Measurements from ENCODE around the gene CYP2E1. TPM values are rescaled to one million over a fixed set of nuclear protein-coding genes. Genes with fewer than 3 reads are reported as not detected.
"Not testable (repeated sequence)": the region's sequence is repeated elsewhere in the genome, so short reads cannot be mapped to it uniquely, and the experiment has no call there.

The CYP2E1 gene
- total RNA-seq, 2 donors from 2014 or later, result 0.83 to 1.4 TPM

GRCh38 chr10:133511907-133512528 is 15.1 kb upstream of the CYP2E1 start:
- H3K36me3 Mint-ChIP-seq (ENCODE audit: insufficient read depth in 2 of 2), result peaks cover 2 to 9% of the 10 kb centered on the region in 2 donors
- no peak overlapping the region for H3K27ac Mint-ChIP-seq
- no peaks in the 10 kb centered on the region for H3K4me1 Mint-ChIP-seq (ENCODE audit: low read depth)
- H3K27me3 Mint-ChIP-seq (ENCODE audit: low read depth), result peaks cover 48% of the 10 kb centered on the region
- no peak overlapping the region for H3K4me3 Mint-ChIP-seq
- DNase-seq (no peak), ATAC-seq (replicated peaks in 1 of 2) (no peak)
- peaks cover 5 to 6% of the 10 kb centered on the region in 2 donors for H3K9me3 Mint-ChIP-seq

GRCh38 chr10:133515471-133515870 is 11.7 kb upstream of the CYP2E1 start:
- Mint-ChIP-seq H3K9me3 (no peaks in the 10 kb centered on the region), H3K4me3 (no peak overlapping the region), H3K4me1 (ENCODE audit: low read depth) (peaks cover 6% of the 10 kb centered on the region), H3K27ac (no peak overlapping the region), H3K27me3 (ENCODE audit: low read depth) (peaks cover 44% of the 10 kb centered on the region), H3K36me3 (ENCODE audit: insufficient read depth in 2 of 2) (peaks cover 0 to 1% of the 10 kb centered on the region in 2 donors)
- ATAC-seq (replicated peaks in 1 of 2) (no peak), DNase-seq (no peak)

DNA sequence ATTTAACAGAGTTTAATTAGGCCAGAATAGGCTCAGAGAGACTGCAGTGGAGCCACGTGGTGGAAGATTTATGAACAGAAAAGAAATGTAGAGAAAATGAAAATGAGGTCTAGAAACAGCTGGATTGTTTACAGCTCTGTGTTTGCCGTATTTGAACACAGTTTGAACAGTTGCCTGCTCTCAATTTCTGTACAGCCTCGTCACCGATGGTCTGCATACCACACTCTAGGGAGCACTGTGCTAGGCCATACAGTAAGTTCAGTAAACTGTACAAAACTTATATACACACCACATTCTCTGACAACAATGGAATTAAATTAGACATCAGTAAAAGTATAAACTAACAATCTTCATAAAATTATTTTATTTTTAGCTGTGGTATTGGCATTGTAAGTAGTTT is 11.1 kb upstream of the CYP2E1 start:
- peaks cover 10% of the 10 kb centered on the region for H3K4me1 Mint-ChIP-seq (ENCODE audit: low read depth)
- ATAC-seq (replicated peaks in 1 of 2), result no peak
- no peak overlapping the region for H3K4me3 Mint-ChIP-seq
- no peak overlapping the region for H3K27ac Mint-ChIP-seq
- peaks cover 50% of the 10 kb centered on the region for H3K27me3 Mint-ChIP-seq (ENCODE audit: low read depth)
- H3K36me3 Mint-ChIP-seq (ENCODE audit: insufficient read depth in 2 of 2), result peaks cover 2 to 4% of the 10 kb centered on the region in 2 donors
- no peak for DNase-seq
- H3K9me3 Mint-ChIP-seq, result no peaks in the 10 kb centered on the region

GRCh38 chr10:133518517-133518916 is 8.6 kb upstream of the CYP2E1 start:
- H3K27me3 Mint-ChIP-seq (ENCODE audit: low read depth), result peaks cover 48% of the 10 kb centered on the region
- not testable (repeated sequence) for H3K9me3 Mint-ChIP-seq; H3K4me3 Mint-ChIP-seq; DNase-seq; ATAC-seq (replicated peaks in 1 of 2); H3K27ac Mint-ChIP-seq
- H3K4me1 Mint-ChIP-seq (ENCODE audit: low read depth), result peaks cover 11% of the 10 kb centered on the region
- peaks cover 9 to 15% of the 10 kb centered on the region in 2 donors for H3K36me3 Mint-ChIP-seq (ENCODE audit: insufficient read depth in 2 of 2)

- peak; percentile 99 for ATAC-seq (replicated peaks in 1 of 2)
- peaks cover 41% of the 10 kb centered on the region for H3K27me3 Mint-ChIP-seq (ENCODE audit: low read depth)
- H3K27ac Mint-ChIP-seq, result no peak overlapping the region
Measured at GRCh38 chr10:133520193-133520738, 6.9 kb upstream of the CYP2E1 start.

DNA sequence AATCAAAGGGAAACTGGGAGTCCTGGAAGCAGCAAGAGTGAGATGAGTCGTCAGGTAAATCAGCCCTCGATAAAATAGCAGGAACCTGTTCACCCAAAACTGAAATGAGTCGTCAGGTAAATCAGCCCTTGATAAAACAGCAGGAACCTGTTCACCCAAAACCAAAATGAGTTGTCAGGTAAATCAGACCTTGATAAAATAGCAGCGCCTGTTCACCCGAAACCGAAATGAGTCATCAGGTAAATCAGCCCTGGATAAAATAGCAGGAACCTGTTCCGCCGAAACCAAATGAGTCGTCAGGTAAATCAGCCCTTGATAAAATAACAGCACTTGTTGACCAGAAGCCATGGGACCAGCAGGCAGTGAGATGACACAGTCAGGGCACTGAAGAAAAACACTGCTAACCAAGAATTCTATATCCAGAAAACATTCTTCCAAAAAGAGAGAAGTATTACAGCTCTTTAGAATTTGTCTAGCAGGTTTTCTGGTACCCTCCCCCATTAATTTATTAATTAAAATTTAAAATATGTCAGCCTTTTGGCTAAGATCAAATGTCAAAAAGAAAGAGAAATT is 3.4 kb upstream of the CYP2E1 start:
- peaks cover 9 to 14% of the 10 kb centered on the region in 2 donors for H3K36me3 Mint-ChIP-seq (ENCODE audit: insufficient read depth in 2 of 2)
- H3K27ac Mint-ChIP-seq, result no peak overlapping the region
- ATAC-seq (replicated peaks in 1 of 2), result no peak

More at GRCh38 chr10:133520193-133520738, 6.9 kb upstream of the CYP2E1 start:
- H3K4me1 Mint-ChIP-seq (ENCODE audit: low read depth), result peaks cover 11% of the 10 kb centered on the region
- peak; percentile 93 to 98 for DNase-seq
- peak overlapping the region; percentile 73 to 79 for H3K4me3 Mint-ChIP-seq
- peaks cover 2 to 5% of the 10 kb centered on the region in 2 donors for H3K9me3 Mint-ChIP-seq
- H3K36me3 Mint-ChIP-seq (ENCODE audit: insufficient read depth in 2 of 2), result peaks cover 9 to 15% of the 10 kb centered on the region in 2 donors

GRCh38 chr10:133525444-133525843 is 1.7 kb upstream of the CYP2E1 start:
- no peak for ATAC-seq (replicated peaks in 1 of 2)
- Mint-ChIP-seq H3K36me3 (ENCODE audit: insufficient read depth in 2 of 2) (peaks cover 9 to 14% of the 10 kb centered on the region in 2 donors), H3K4me3 (no peak overlapping the region), H3K9me3 (peaks cover 2 to 5% of the 10 kb centered on the region in 2 donors), H3K4me1 (ENCODE audit: low read depth) (peaks cover 21% of the 10 kb centered on the region), H3K27me3 (ENCODE audit: low read depth) (peaks cover 69% of the 10 kb centered on the region), H3K27ac (no peak overlapping the region)
- no peak for DNase-seq

More for the DNA sequence above, 3.4 kb upstream of the CYP2E1 start:
- DNase-seq, result no peak
- H3K4me3 Mint-ChIP-seq, result no peak overlapping the region
- H3K9me3 Mint-ChIP-seq, result peaks cover 2 to 5% of the 10 kb centered on the region in 2 donors
- peaks cover 52% of the 10 kb centered on the region for H3K27me3 Mint-ChIP-seq (ENCODE audit: low read depth)
- H3K4me1 Mint-ChIP-seq (ENCODE audit: low read depth), result peaks cover 11% of the 10 kb centered on the region

GRCh38 chr10:133527771-133528271 is 658 bp downstream of the CYP2E1 start:
- ATAC-seq (replicated peaks in 1 of 2), result no peak
- H3K36me3 Mint-ChIP-seq (ENCODE audit: insufficient read depth in 2 of 2), result peaks cover 4 to 6% of the 10 kb centered on the region in 2 donors
- H3K4me1 Mint-ChIP-seq (ENCODE audit: low read depth), result peaks cover 20% of the 10 kb centered on the region
- no peak overlapping the region for H3K27ac Mint-ChIP-seq
- DNase-seq, result no peak
- peaks cover 2 to 5% of the 10 kb centered on the region in 2 donors for H3K9me3 Mint-ChIP-seq
- peak overlapping the region in 1 of 2 donors; percentile 82 for H3K4me3 Mint-ChIP-seq
- H3K27me3 Mint-ChIP-seq (ENCODE audit: low read depth), result peaks cover 55% of the 10 kb centered on the region

DNA sequence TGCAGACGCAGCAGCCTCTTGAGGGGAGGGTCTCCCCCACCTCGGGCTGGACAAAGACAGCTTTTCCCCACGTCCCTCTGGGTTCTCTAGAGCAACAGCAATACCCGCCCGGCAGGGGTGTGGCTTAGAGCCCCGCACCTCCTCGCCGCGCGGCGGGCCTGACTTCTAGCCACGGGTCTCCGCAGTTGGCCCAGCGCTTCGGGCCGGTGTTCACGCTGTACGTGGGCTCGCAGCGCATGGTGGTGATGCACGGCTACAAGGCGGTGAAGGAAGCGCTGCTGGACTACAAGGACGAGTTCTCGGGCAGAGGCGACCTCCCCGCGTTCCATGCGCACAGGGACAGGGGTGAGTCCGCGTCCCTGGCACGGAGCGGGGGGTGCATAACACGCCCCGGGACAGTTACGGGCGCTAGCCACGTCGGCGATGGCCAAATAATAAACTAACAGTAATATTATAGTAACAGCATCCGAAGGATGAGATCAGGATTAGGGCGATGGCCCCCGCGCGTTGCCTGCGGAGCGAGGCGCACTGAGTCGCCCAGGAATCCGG is 1.2 kb downstream of the CYP2E1 start:
- ATAC-seq (replicated peaks in 1 of 2) (peak in 1 of 2 donors; percentile 37), DNase-seq (no peak)
- peaks cover under 1 to 2% of the 10 kb centered on the region in 2 donors for H3K36me3 Mint-ChIP-seq (ENCODE audit: insufficient read depth in 2 of 2)
- H3K9me3 Mint-ChIP-seq, result peaks cover 0 to 2% of the 10 kb centered on the region in 2 donors
- H3K4me1 Mint-ChIP-seq (ENCODE audit: low read depth), result peaks cover 20% of the 10 kb centered on the region
- H3K27me3 Mint-ChIP-seq (ENCODE audit: low read depth), result peaks cover 50% of the 10 kb centered on the region
- H3K4me3 Mint-ChIP-seq, result peak overlapping the region; percentile 82 to 87
- no peak overlapping the region for H3K27ac Mint-ChIP-seq

DNA sequence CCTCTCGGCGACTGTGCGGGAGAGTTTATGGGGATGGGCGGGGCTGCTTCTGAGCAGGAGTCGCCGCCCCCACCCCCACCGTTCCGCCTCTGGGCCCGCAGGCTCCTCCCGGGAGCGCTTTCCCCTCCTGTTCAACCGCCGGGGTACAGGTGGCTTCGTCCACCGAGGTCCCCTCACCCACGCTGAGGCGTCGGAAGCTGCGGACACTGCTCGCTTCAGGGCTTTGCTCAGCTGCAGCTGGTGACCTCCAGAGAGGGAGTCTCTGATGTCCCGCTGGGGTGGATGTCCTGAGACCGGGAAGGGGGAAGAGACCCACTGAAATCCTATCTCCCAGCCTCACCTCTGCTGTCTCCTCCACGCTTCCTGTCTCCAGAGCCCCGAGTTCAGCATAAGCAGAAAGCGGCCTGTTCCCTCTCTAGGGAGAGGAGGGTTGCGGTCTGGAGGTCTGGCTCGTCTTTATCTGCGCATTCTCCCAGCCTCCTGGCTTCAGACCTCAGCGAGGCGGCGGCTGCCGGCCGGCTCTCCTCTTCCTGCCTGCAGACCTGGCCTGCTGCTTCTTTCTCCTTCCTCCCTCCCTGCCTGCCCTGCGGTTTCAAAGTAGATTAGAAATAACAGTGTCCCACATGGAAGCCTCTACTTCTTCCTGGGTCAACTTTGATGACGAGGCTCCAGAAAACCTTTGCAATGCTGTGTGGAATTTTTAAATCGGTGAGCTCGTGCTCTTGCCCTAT is 1.8 kb downstream of the CYP2E1 start:
- Mint-ChIP-seq H3K36me3 (ENCODE audit: insufficient read depth in 2 of 2) (no peaks in the 10 kb centered on the region), H3K4me1 (ENCODE audit: low read depth) (peaks cover 20% of the 10 kb centered on the region), H3K27me3 (ENCODE audit: low read depth) (peaks cover 50% of the 10 kb centered on the region), H3K27ac (no peak overlapping the region), H3K4me3 (peak overlapping the region; percentile 82 to 87), H3K9me3 (no peaks in the 10 kb centered on the region)
- DNase-seq (no peak), ATAC-seq (replicated peaks in 1 of 2) (peak in 1 of 2 donors; percentile 15)

- no peak for ATAC-seq (replicated peaks in 1 of 2)
- Mint-ChIP-seq H3K27me3 (ENCODE audit: low read depth) (peaks cover 50% of the 10 kb centered on the region), H3K9me3 (no peaks in the 10 kb centered on the region), H3K4me3 (peak overlapping the region; percentile 82 to 87), H3K27ac (no peak overlapping the region), H3K4me1 (ENCODE audit: low read depth) (peaks cover 20% of the 10 kb centered on the region), H3K36me3 (ENCODE audit: insufficient read depth in 2 of 2) (no peaks in the 10 kb centered on the region)
- DNase-seq, result no peak
Measured at GRCh38 chr10:133529576-133529946, 2.4 kb downstream of the CYP2E1 start.

GRCh38 chr10:133530506-133530905 is 3.3 kb downstream of the CYP2E1 start:
- no peaks in the 10 kb centered on the region for H3K9me3 Mint-ChIP-seq
- ATAC-seq (replicated peaks in 1 of 2) (no peak), DNase-seq (no peak)
- no peaks in the 10 kb centered on the region for H3K36me3 Mint-ChIP-seq (ENCODE audit: insufficient read depth in 2 of 2)
- H3K27ac Mint-ChIP-seq, result no peak overlapping the region
- peaks cover 48% of the 10 kb centered on the region for H3K27me3 Mint-ChIP-seq (ENCODE audit: low read depth)
- H3K4me3 Mint-ChIP-seq, result no peak overlapping the region
- H3K4me1 Mint-ChIP-seq (ENCODE audit: low read depth), result peaks cover 20% of the 10 kb centered on the region

Data from activated T-cell treated with anti-CD3 and anti-CD28 coated beads, Interleukin-2, amount 50 U/mL, for 72 hours (primary cell).